GM23248 (cell line): ENCODE measurements around the gene CDK14. TPM values are rescaled to one million over a fixed set of nuclear protein-coding genes. Genes with fewer than 3 reads are reported as not detected.
A peak's percentile ranks its signal among the peaks of the same experiment; 100 is the strongest.

Source experiments
- DNase-seq: peaks from one replicate; pipeline ENCODE4 v3.0.0-alpha.2; 2015
- H2AFZ ChIP-seq: fragments of 200-600 bp; sonication (generic); 2 replicates; pipeline ENCODE4 v1.6.1; 2016; ENCODE audit warnings: antibody characterized with exemption
- H3F3A ChIP-seq: fragments of 200-600 bp; sonication (generic); 2 replicates; pipeline ENCODE4 v1.6.1; 2016; ENCODE audit warnings: mild to moderate bottlenecking, antibody characterized with exemption, mixed run types; ENCODE audit not compliant: insufficient read depth
- H3K27ac ChIP-seq: fragments of 200-600 bp; sonication (generic); 2 replicates; pipeline ENCODE4 v1.5.1; 2016; ENCODE audit warnings: mild to moderate bottlenecking
- H3K27me3 ChIP-seq: fragments of 200-600 bp; sonication (generic); replicated peaks from 2 replicates; pipeline ENCODE4 v1.6.1; 2016; ENCODE audit warnings: mild to moderate bottlenecking; ENCODE audit not compliant: insufficient read depth
- H3K36me3 ChIP-seq: fragments of 200-600 bp; sonication (generic); 2 replicates; pipeline ENCODE4 v1.6.1; 2016; ENCODE audit warnings: low read depth, mild to moderate bottlenecking
- H3K4me1 ChIP-seq: fragments of 200-600 bp; sonication (generic); 2 replicates; pipeline ENCODE4 v1.6.1; 2016; ENCODE audit warnings: mild to moderate bottlenecking; ENCODE audit not compliant: insufficient read depth
- H3K4me2 ChIP-seq: fragments of 200-600 bp; sonication (generic); one replicate; pipeline ENCODE4 v1.6.1; 2016; ENCODE audit warnings: mild to moderate bottlenecking; ENCODE audit not compliant: unreplicated experiment
- H3K4me3 ChIP-seq: fragments of 200-600 bp; sonication (generic); 2 replicates; pipeline ENCODE4 v1.5.1; 2016; ENCODE audit warnings: mild to moderate bottlenecking
- H3K79me2 ChIP-seq: fragments of 200-600 bp; sonication (generic); 2 replicates; pipeline ENCODE4 v1.6.1; 2016; ENCODE audit warnings: mild to moderate bottlenecking; ENCODE audit not compliant: insufficient read depth
- H3K9ac ChIP-seq: fragments of 200-600 bp; sonication (generic); 2 replicates; pipeline ENCODE4 v1.6.1; 2016; ENCODE audit warnings: mild to moderate bottlenecking
- H3K9me2 ChIP-seq: fragments of 200-600 bp; sonication (generic); 2 replicates; pipeline ENCODE4 v1.6.1; 2016; ENCODE audit warnings: mixed run types, mild to moderate bottlenecking, moderate library complexity; ENCODE audit not compliant: insufficient read depth
- H3K9me3 ChIP-seq: fragments of 200-600 bp; sonication (generic); one replicate; pipeline ENCODE4 v1.6.1; 2017; ENCODE audit warnings: low read depth
- H4K20me1 ChIP-seq: fragments of 200-600 bp; sonication (generic); 2 replicates; pipeline ENCODE4 v1.6.0; 2016; ENCODE audit not compliant: insufficient read depth
- EZH2 ChIP-seq: fragments of 200-600 bp; sonication (generic); IDR thresholded peaks from 2 replicates; pipeline ENCODE4 v1.6.1; 2018; ENCODE audit warnings: antibody characterized with exemption, mild to moderate bottlenecking; ENCODE audit not compliant: insufficient read depth, poor library complexity, severe bottlenecking
- EZH2phosphoT487 ChIP-seq: fragments of 200-600 bp; sonication (generic); IDR thresholded peaks from 2 replicates; pipeline ENCODE4 v1.6.1; 2018; ENCODE audit warnings: antibody characterized with exemption, moderate library complexity, mild to moderate bottlenecking, low read depth; ENCODE audit not compliant: insufficient read depth
- WGBS, 2 experiments: methylation state at CpG; one replicate each; pipeline ENCODE4 v1.1.6; 2015 to 2017; ENCODE audit warnings: low lambda C conversion rate in 2 of 2, low coverage in 1 of 2; ENCODE audit errors: missing lambda C conversion rate in 2 of 2; 5-methylcytosine and 5-hydroxymethylcytosine counted together
- in situ Hi-C: fragments of 300-500 bp; cut with MboI; formaldehyde crosslinking; loops from 2 replicates; pipeline ENCODE4 v1.15.0; 2020
- polyA plus RNA-seq: library from polyadenylated mRNA; unstranded; fragments of >200 nt; fragmentation: Nextera tagmentation; extraction: Ambion mirVana; gene quantifications from 2 replicates; pipeline ENCODE4 v1.2.1, GENCODE V29; 2016
- total RNA-seq: library from RNA; depleted of rRNA; stranded (reverse); fragments of >200 nt; shearing (Covaris generic); gene quantifications from 2 replicates; pipeline ENCODE4 v1.2.3, GENCODE V29; 2014

The CDK14 gene
- total and polyA plus RNA-seq, 2 experiments from 2014 or later, result 19.9 to 21.2 TPM

- in situ Hi-C loops, result no loop called here
- TF ChIP-seq EZH2 (no peak), EZH2phosphoT487 (no peak)
- H3K9me2 ChIP-seq, result no peaks in the 10 kb centered on the region
Measured at GRCh38 chr7:91030680-91031380, 434.7 kb downstream of the CDK14 start.

GRCh38 chr7:91031757-91032156 is 435.6 kb downstream of the CDK14 start:
- Histone ChIP-seq H2AFZ (no peak overlapping the region), H3K9ac (no peak overlapping the region), H3K9me3 (no peaks in the 10 kb centered on the region), H3K4me1 (peaks cover 10% of the 10 kb centered on the region), H3K27ac (no peak overlapping the region), H3K36me3 (no peaks in the 10 kb centered on the region), H3K27me3 (no peaks in the 10 kb centered on the region), H3K9me2 (no peaks in the 10 kb centered on the region), H3K4me2 (no peak overlapping the region), H3K79me2 (0 out of 2 replicates have a peak, but pooled peaks cover 5% of the 10 kb centered on the region), H3F3A (peaks cover 14% of the 10 kb centered on the region), H3K4me3 (no peak overlapping the region), H4K20me1 (no peaks in the 10 kb centered on the region)
- TF ChIP-seq EZH2phosphoT487 (no peak), EZH2 (no peak)
- in situ Hi-C loops, result no loop called here
- 85 to 91% methylated on average over 4 of the region's 4 CpGs for WGBS, 2 experiments
- DNase-seq, result no peak

More at GRCh38 chr7:91030680-91031380, 434.7 kb downstream of the CDK14 start:
- Histone ChIP-seq H3K4me1 (peaks cover 10% of the 10 kb centered on the region), H3K79me2 (0 out of 2 replicates have a peak, but pooled peaks cover 5% of the 10 kb centered on the region), H3K36me3 (no peaks in the 10 kb centered on the region), H3F3A (peaks cover 14% of the 10 kb centered on the region), H3K9me3 (no peaks in the 10 kb centered on the region), H3K27ac (no peak overlapping the region), H3K4me2 (no peak overlapping the region), H3K9ac (no peak overlapping the region), H2AFZ (no peak overlapping the region), H3K4me3 (no peak overlapping the region), H3K27me3 (no peaks in the 10 kb centered on the region), H4K20me1 (no peaks in the 10 kb centered on the region)
- WGBS, 2 experiments, result 81 to 85% methylated on average over 5 of the region's 5 CpGs
- no peak for DNase-seq

GRCh38 chr7:91033574-91033973 is 437.5 kb downstream of the CDK14 start:
- peaks cover 10% of the 10 kb centered on the region for H3K4me1 ChIP-seq
- H2AFZ ChIP-seq, result no peak overlapping the region
- H3K36me3 ChIP-seq, result no peaks in the 10 kb centered on the region
- DNase-seq, result no peak
- H3K4me2 ChIP-seq, result no peak overlapping the region
- H3K79me2 ChIP-seq, result 0 out of 2 replicates have a peak, but pooled peaks cover 1% of the 10 kb centered on the region
- H3K9ac ChIP-seq, result no peak overlapping the region
- 90 to 95% methylated on average over 2 of the region's 2 CpGs for WGBS, 2 experiments
- in situ Hi-C loops, result no loop called here
- peaks cover 14% of the 10 kb centered on the region for H3F3A ChIP-seq
- no peak for TF ChIP-seq EZH2phosphoT487
- no peak for TF ChIP-seq EZH2
- H3K27ac ChIP-seq, result no peak overlapping the region
- no peaks in the 10 kb centered on the region for H3K27me3 ChIP-seq
- no peaks in the 10 kb centered on the region for H4K20me1 ChIP-seq
- no peak overlapping the region for H3K4me3 ChIP-seq
- no peaks in the 10 kb centered on the region for H3K9me2 ChIP-seq
- no peaks in the 10 kb centered on the region for H3K9me3 ChIP-seq

- Histone ChIP-seq H3K4me1 (peaks cover 10% of the 10 kb centered on the region), H3K9ac (no peak overlapping the region), H3K27ac (0 out of 2 replicates have a peak overlapping the region, but pooled peaks have one; percentile 26), H2AFZ (no peak overlapping the region), H3K4me2 (peak overlapping the region; percentile 31), H3K36me3 (no peaks in the 10 kb centered on the region), H3K9me2 (no peaks in the 10 kb centered on the region), H3K9me3 (no peaks in the 10 kb centered on the region), H4K20me1 (no peaks in the 10 kb centered on the region), H3K27me3 (no peaks in the 10 kb centered on the region), H3K4me3 (no peak overlapping the region), H3F3A (peaks cover 14% of the 10 kb centered on the region), H3K79me2 (no peaks in the 10 kb centered on the region)
- WGBS, 2 experiments, result 17 to 22% methylated on average over 1 of the region's 1 CpG
- TF ChIP-seq EZH2phosphoT487 (no peak), EZH2 (no peak)
- in situ Hi-C loops, result no loop called here
- DNase-seq, result peak; percentile 70
Measured at GRCh38 chr7:91034459-91035368, 438.6 kb downstream of the CDK14 start.
